GM12874 (cell line): ENCODE data around the gene PTPRJ.

Experiments
- TF ChIP-seq, protein P1 (sequence below): IDR thresholded peaks from 2 replicates; pipeline ENCODE4 v1.5.1; 2011; ENCODE audit warnings: low read depth, mild to moderate bottlenecking, control low read depth, low read length, moderate library complexity; ENCODE audit not compliant: insufficient read depth

The PTPRJ gene

DNA sequence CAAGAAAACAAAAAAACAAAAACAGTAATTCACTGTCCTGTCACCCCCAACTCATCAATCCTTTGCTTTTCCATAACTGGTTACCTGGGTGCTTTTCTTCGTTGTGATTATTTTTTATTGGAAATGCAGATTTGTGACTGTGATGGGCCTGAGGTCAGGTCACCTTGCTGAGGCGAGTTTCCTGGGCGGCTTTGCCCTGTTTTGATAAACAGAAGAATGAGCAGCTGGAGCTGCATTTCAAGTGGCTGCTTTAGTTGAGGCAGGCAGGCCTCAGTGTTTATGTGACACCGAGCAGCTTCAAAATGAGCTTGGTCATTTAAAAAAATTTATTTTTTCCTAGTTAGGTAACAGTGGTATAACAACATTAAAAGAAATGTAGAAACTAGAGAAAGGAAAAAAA lies 22.2 kb downstream of the PTPRJ start:
- TF ChIP-seq, protein P1, sequence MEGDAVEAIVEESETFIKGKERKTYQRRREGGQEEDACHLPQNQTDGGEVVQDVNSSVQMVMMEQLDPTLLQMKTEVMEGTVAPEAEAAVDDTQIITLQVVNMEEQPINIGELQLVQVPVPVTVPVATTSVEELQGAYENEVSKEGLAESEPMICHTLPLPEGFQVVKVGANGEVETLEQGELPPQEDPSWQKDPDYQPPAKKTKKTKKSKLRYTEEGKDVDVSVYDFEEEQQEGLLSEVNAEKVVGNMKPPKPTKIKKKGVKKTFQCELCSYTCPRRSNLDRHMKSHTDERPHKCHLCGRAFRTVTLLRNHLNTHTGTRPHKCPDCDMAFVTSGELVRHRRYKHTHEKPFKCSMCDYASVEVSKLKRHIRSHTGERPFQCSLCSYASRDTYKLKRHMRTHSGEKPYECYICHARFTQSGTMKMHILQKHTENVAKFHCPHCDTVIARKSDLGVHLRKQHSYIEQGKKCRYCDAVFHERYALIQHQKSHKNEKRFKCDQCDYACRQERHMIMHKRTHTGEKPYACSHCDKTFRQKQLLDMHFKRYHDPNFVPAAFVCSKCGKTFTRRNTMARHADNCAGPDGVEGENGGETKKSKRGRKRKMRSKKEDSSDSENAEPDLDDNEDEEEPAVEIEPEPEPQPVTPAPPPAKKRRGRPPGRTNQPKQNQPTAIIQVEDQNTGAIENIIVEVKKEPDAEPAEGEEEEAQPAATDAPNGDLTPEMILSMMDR, result no peak

DNA sequence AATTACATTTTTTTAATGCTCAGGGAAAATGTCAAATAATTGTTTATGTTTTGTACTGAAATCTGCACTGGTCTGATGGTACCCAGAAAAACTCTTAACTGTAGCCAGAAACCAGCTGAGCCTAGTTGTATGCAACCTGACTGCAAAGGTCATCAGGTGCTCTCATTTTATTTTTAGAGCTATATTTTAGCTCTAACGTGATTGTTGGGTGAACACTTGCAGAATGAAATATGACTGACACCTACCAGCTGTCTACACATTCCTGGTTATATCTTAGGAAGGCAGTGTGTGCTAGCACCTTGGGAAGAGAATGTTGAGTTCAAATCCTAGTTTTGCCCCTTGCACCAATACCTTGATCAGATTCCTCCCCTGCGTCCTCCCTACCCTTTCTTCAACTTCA lies 23.6 kb downstream of the PTPRJ start:
- TF ChIP-seq, protein P1, result no peak

DNA sequence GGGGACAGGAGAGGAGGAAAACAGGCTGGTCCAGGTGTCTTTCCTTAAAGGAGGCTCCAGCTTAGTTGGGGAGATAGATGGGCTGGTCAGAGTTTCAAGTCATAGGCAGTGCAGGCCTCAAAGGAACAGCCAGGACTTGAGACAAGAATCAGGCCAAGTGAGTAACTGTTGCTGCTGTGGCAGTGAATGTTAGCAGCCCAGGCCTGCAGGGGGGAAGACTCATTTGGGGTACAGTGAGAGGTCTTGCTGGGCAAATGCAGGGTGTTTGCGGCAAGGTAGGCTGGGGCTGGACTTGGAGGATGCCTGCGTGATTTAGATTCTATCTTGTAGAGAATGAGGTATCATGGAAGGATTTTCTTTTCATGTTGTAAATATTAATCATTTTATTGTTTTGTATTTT lies 24.1 kb downstream of the PTPRJ start:
- TF ChIP-seq, protein P1, result no peak

DNA sequence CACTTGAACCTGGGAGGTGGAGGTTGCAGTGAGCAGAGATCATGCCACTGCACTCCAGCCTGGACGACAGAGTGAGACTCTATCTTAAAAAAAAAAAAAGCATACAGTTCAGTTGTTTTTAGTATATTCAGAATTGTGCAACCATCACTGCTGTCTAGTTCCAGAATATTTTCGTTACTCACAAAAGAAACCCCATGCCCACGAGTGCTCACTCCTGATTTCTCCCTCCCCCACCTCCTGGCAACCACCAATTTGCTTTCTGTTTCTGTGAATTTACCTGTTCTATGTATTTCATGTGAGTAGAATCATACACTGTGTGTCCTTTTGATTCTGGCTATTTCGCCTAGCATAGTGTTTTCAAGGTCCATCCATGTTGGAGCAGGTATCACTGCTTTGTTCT lies 24.8 kb downstream of the PTPRJ start:
- TF ChIP-seq, protein P1, result no peak

DNA sequence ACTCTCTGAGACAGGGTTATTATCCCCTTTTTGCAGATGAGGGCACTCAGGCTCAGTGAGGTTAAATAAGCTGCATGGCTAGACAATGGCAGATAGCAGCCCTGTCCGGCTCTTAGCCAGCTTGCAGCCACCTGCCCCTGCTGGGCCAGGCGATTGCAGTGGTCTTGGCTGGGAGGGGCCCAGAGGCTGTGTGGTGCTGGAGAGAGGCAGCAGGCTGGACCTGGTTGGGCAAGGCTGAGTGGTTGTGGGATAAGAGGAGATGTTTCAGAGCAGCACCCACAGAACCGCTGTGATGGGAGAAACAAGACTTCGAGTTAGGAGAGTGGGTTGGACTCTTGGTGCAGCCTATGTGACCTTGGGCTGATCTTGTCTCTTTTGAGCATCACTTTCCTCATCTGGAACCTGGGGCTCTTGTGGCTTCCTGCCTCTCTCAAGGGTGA lies 25.5 kb downstream of the PTPRJ start:
- TF ChIP-seq, protein P1, result no peak

DNA sequence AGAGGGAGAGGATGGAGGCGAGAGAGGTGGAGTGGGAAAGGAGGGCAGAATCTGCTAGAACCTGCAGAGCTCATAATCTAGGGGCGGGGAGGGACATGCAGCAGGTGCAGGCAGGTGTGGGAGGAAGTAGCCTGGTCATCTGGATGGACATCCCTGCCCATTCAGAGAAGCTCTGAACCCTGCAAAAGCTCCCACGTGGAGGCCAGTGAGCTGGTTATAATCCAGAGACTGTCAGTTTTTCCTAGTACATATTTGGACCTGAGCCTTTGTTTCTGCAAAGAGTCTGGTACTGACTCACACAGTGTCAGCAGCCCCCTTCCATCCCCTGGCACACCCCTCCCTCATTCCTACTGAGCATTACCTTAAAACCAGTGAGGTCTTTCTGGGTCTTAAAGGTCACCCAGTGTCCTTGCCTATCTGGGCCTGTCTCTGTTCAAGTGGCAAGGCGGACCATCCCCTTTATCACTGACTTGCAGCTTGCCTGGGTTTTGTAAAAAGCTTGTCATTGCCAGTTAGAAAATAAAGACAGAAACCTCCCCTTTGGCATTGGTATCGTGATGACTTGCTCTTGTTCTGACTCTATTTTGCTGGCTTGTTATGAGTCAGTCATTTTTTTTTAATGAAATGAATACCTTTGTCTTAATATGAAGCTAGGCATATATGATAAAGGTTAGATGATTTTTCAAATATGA lies 26.1 kb downstream of the PTPRJ start:
- TF ChIP-seq, protein P1, result no peak

DNA sequence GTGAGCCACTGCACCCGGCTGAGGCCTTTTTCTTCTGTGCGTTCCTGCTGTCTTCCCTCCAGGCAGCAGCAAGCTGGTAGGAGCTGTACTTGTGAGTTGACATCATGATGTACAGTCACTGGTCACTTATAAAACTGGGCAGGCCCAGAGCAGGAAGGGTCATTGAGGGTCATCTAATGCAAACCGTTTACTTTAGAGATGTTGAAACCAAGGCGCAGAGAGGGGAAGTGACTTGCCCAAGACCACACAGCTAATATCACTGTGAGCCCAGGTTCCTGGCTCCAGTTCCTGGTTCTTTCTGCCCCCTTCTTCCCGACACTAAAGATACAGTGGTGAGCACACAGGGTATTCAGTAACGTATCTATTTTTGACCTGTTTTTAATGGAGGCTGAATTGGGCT lies 27.3 kb downstream of the PTPRJ start:
- TF ChIP-seq, protein P1, result no peak
